Neural progenitor cell (in vitro differentiated cells): ENCODE measurements around the gene ME2. TPM values are rescaled to one million over a fixed set of nuclear protein-coding genes. Genes with fewer than 3 reads are reported as not detected.
"Not testable (repeated sequence)": the region's sequence is repeated elsewhere in the genome, so short reads cannot be mapped to it uniquely, and the experiment has no call there.

Source experiments
- DNase-seq: peaks from one replicate; pipeline ENCODE4 v3.0.0-alpha.2; 2016; ENCODE audit warnings: low spot score
- H2AFZ ChIP-seq: fragments of 200-600 bp; sonication (generic); replicated peaks from 2 replicates; pipeline ENCODE4 v1.6.1; 2016; ENCODE audit warnings: antibody characterized with exemption
- H3F3A ChIP-seq: fragments of 200-600 bp; sonication (generic); 2 replicates; pipeline ENCODE4 v1.6.1; 2016; ENCODE audit warnings: antibody characterized with exemption, low read depth
- H3K27ac ChIP-seq: fragments of 200-600 bp; sonication (generic); 2 replicates; pipeline ENCODE4 v1.5.1; 2016; ENCODE audit warnings: mild to moderate bottlenecking
- H3K27me3 ChIP-seq: fragments of 200-600 bp; sonication (generic); 2 replicates; pipeline ENCODE4 v1.6.1; 2016; ENCODE audit warnings: mild to moderate bottlenecking, moderate library complexity
- H3K36me3 ChIP-seq: fragments of 200-600 bp; sonication (generic); 2 replicates; pipeline ENCODE4 v1.5.1; 2016
- H3K4me1 ChIP-seq: fragments of 200-600 bp; sonication (generic); 2 replicates; pipeline ENCODE4 v1.6.1; 2016; ENCODE audit warnings: mixed run types
- H3K4me2 ChIP-seq: fragments of 200-600 bp; sonication (generic); 2 replicates; pipeline ENCODE4 v1.6.1; 2016
- H3K4me3 ChIP-seq: fragments of 200-600 bp; sonication (generic); 2 replicates; pipeline ENCODE4 v1.5.1; 2016
- H3K79me2 ChIP-seq: fragments of 200-600 bp; sonication (generic); 2 replicates; pipeline ENCODE4 v1.6.1; 2016; ENCODE audit warnings: low read depth
- H3K9ac ChIP-seq: fragments of 200-600 bp; sonication (generic); 2 replicates; pipeline ENCODE4 v1.6.1; 2016
- H3K9me3 ChIP-seq: fragments of 200-600 bp; sonication (generic); 2 replicates; pipeline ENCODE4 v1.5.1; 2016; ENCODE audit warnings: low read depth
- H4K20me1 ChIP-seq: fragments of 200-600 bp; sonication (generic); 2 replicates; pipeline ENCODE4 v1.6.1; 2016; ENCODE audit warnings: low read depth
- H3K27ac Mint-ChIP-seq: 3 replicates; pipeline ENCODE4 v1.8.0; 2021; ENCODE audit warnings: mixed read lengths
- H3K27me3 Mint-ChIP-seq: 2 replicates; pipeline ENCODE4 v1.8.0; 2022; ENCODE audit warnings: low read depth, mild to moderate bottlenecking, inconsistent platforms, moderate library complexity, mixed read lengths; ENCODE audit not compliant: insufficient read depth
- H3K36me3 Mint-ChIP-seq: 3 replicates; pipeline ENCODE4 v1.8.0; 2021; ENCODE audit warnings: mixed read lengths
- H3K4me1 Mint-ChIP-seq: 3 replicates; pipeline ENCODE4 v1.8.0; 2021; ENCODE audit warnings: mixed read lengths
- H3K4me3 Mint-ChIP-seq: 3 replicates; pipeline ENCODE4 v1.8.0; 2021; ENCODE audit warnings: mild to moderate bottlenecking, moderate library complexity, mixed read lengths
- H3K9me3 Mint-ChIP-seq: 3 replicates; pipeline ENCODE4 v1.8.0; 2020; ENCODE audit warnings: mixed read lengths
- EZH2 ChIP-seq: fragments of 200-600 bp; sonication (generic); IDR thresholded peaks from 2 replicates; pipeline ENCODE4 v1.6.1; 2017; ENCODE audit warnings: antibody characterized with exemption, mild to moderate bottlenecking, moderate library complexity
- EZH2phosphoT487 ChIP-seq: fragments of 200-600 bp; sonication (generic); IDR thresholded peaks from 2 replicates; pipeline ENCODE4 v1.6.1; 2017; ENCODE audit warnings: antibody characterized with exemption
- total RNA-seq: library from RNA; depleted of rRNA; stranded (reverse); fragments of >200 nt; gene quantifications from 2 replicates; pipeline ENCODE4 v1.2.3, GENCODE V29; 2015; ENCODE audit warnings: low replicate concordance
- TF ChIP-seq, protein P1 (sequence below): fragments of 200-600 bp; sonication (generic); IDR thresholded peaks from 2 replicates; pipeline ENCODE4 v1.5.1; 2017; ENCODE audit warnings: antibody characterized with exemption, mild to moderate bottlenecking

Gene ME2
- total RNA-seq, 1 donor from 2014 or later = 129 TPM

DNA sequence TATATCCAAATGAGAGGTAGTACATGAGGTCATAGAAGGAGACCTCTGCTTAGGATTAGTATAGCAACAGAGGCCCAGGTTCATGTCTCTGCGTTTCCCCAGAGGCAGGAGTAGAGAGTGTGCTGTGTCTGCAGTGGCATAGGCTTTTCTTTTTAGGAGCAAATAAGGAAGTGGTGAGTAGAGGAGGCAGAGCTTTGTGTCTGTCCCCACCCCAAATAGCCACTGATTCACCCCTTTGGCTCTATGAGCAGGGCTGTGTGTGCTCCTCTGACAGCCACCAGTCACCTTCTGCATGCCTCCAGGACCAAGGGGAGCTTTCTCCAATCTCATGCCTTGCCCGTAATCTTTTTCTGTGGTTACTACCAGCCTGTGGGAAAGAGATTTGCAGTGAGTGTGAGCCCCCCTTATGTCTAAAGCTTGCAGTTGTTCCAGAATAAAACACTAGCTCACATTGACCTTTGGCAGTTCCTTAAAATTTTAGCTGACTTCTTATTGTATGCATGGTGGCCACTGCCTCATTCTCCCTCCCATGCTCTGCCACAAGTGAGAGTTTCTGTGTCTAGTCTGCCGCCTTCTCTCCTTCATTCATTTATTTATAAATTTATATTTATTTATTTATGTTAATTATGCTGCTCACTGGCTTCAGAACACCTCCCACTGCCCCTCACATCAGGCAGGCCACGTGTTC is 65.5 kb downstream of the ME2 start:
- H4K20me1 ChIP-seq = no peaks in the 10 kb centered on the region
- Mint-ChIP-seq H3K9me3 (no peaks in the 10 kb centered on the region), H3K27ac (no peak overlapping the region), H3K4me3 (no peak overlapping the region), H3K36me3 (peaks cover 27% of the 10 kb centered on the region), H3K27me3 (peaks cover 2% of the 10 kb centered on the region), H3K4me1 (no peaks in the 10 kb centered on the region)
- no peaks in the 10 kb centered on the region for H3K79me2 ChIP-seq
- no peaks in the 10 kb centered on the region for H3K9me3 ChIP-seq
- no peak overlapping the region for H2AFZ ChIP-seq
- H3F3A ChIP-seq = no peaks in the 10 kb centered on the region
- H3K4me2 ChIP-seq = no peak overlapping the region
- no peak overlapping the region for H3K4me3 ChIP-seq
- no peak for DNase-seq
- no peak overlapping the region for H3K9ac ChIP-seq
- H3K27ac ChIP-seq = no peak overlapping the region
- H3K36me3 ChIP-seq = peaks cover 4% of the 10 kb centered on the region
- H3K27me3 ChIP-seq = no peaks in the 10 kb centered on the region
- H3K4me1 ChIP-seq = no peaks in the 10 kb centered on the region
- TF ChIP-seq, protein P1, sequence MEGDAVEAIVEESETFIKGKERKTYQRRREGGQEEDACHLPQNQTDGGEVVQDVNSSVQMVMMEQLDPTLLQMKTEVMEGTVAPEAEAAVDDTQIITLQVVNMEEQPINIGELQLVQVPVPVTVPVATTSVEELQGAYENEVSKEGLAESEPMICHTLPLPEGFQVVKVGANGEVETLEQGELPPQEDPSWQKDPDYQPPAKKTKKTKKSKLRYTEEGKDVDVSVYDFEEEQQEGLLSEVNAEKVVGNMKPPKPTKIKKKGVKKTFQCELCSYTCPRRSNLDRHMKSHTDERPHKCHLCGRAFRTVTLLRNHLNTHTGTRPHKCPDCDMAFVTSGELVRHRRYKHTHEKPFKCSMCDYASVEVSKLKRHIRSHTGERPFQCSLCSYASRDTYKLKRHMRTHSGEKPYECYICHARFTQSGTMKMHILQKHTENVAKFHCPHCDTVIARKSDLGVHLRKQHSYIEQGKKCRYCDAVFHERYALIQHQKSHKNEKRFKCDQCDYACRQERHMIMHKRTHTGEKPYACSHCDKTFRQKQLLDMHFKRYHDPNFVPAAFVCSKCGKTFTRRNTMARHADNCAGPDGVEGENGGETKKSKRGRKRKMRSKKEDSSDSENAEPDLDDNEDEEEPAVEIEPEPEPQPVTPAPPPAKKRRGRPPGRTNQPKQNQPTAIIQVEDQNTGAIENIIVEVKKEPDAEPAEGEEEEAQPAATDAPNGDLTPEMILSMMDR = no peak
- TF ChIP-seq EZH2 = no peak

DNA sequence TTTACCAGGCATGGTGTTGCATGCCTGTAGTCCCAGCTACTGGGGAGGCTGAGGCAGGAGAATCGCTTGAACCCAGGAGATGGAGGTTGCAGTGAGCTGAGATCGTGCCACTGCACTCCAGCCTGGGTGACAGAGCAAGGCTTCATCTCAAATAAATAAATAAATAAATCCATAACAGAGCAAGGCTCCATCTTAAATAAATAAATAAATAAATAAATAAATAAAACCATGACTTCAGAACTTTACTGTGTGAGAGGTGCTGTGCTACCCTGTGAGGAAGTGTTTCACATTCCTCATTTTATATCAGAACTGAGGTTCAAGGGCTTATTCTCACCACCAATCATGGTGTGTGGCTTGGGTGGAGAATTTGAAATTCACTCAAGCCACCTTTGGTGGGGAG is 67.0 kb downstream of the ME2 start:
- H3K36me3 Mint-ChIP-seq = peaks cover 24% of the 10 kb centered on the region
- H3K4me3 Mint-ChIP-seq, H3K27me3 ChIP-seq, H3K9ac ChIP-seq, H3K4me3 ChIP-seq, H4K20me1 ChIP-seq, H3K27ac Mint-ChIP-seq, H3K4me2 ChIP-seq, H3K79me2 ChIP-seq, H3F3A ChIP-seq, H3K27me3 Mint-ChIP-seq, DNase-seq, H3K4me1 ChIP-seq, H3K9me3 Mint-ChIP-seq, H3K4me1 Mint-ChIP-seq, H2AFZ ChIP-seq, H3K27ac ChIP-seq, H3K36me3 ChIP-seq, H3K9me3 ChIP-seq: not testable (repeated sequence)

DNA sequence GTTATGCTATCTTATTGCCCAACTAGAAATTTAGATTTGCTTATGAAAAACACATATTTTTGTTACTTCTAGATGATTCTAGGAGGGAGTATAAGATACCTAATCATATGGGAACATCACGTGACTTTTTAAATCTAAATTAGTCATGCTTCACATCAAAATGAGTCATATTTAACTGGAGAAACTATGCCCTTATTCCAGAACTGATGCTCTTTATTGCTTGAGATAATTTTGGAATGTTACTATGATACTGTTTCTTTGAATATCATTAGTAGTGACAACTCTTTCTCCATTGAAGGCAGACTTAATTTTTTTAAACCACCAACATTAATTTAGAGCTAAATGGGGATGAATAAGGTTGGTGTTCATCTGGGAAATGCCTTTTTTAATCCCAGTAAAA is 69.0 kb downstream of the ME2 start:
- H3K4me1 ChIP-seq = no peaks in the 10 kb centered on the region
- no peaks in the 10 kb centered on the region for H3K36me3 ChIP-seq
- no peaks in the 10 kb centered on the region for H3K79me2 ChIP-seq
- peaks cover 20% of the 10 kb centered on the region for H3K36me3 Mint-ChIP-seq
- peaks cover 3% of the 10 kb centered on the region for H3F3A ChIP-seq
- no peak overlapping the region for H3K4me2 ChIP-seq
- no peaks in the 10 kb centered on the region for H3K27me3 ChIP-seq
- H4K20me1 ChIP-seq = no peaks in the 10 kb centered on the region
- no peaks in the 10 kb centered on the region for H3K9me3 ChIP-seq
- H3K4me1 Mint-ChIP-seq = no peaks in the 10 kb centered on the region
- no peak overlapping the region for H3K4me3 ChIP-seq
- no peak overlapping the region for H3K9ac ChIP-seq
- no peak for DNase-seq
- H3K27ac Mint-ChIP-seq = no peak overlapping the region
- TF ChIP-seq EZH2 (no peak), EZH2phosphoT487 (no peak)
- TF ChIP-seq, protein P1 = no peak
- H3K9me3 Mint-ChIP-seq = no peaks in the 10 kb centered on the region
- no peak overlapping the region for H3K4me3 Mint-ChIP-seq
- peaks cover 4% of the 10 kb centered on the region for H3K27me3 Mint-ChIP-seq
- H3K27ac ChIP-seq = no peak overlapping the region
- H2AFZ ChIP-seq = no peak overlapping the region

DNA sequence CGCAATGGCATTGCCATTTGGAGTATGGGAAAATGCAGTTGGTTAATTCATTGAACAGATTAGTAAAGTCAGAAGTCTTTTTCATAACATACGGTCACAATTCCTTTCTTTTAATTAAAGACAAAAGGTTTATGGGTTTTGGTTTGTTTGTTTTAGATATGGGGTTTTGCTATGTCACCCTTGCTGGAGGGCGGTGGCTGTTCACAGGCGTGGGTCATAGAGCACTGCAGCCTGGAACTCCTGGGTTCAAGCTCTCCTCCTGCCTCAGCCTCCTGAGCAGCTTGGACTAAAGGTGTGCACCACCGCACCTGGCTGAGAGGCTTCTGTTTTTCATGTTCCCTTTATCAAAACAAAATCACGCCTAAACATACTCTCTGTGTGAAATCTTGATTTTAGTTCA is 70.3 kb downstream of the ME2 start:
- no peaks in the 10 kb centered on the region for H3K79me2 ChIP-seq
- no peaks in the 10 kb centered on the region for H3K9me3 ChIP-seq
- peaks cover 3% of the 10 kb centered on the region for H3F3A ChIP-seq
- H3K9me3 Mint-ChIP-seq = no peaks in the 10 kb centered on the region
- no peaks in the 10 kb centered on the region for H4K20me1 ChIP-seq
- H3K4me2 ChIP-seq = no peak overlapping the region
- H3K27me3 ChIP-seq = no peaks in the 10 kb centered on the region
- H2AFZ ChIP-seq = no peak overlapping the region
- peaks cover 17% of the 10 kb centered on the region for H3K36me3 Mint-ChIP-seq
- H3K36me3 ChIP-seq = no peaks in the 10 kb centered on the region
- H3K9ac ChIP-seq = no peak overlapping the region
- H3K27me3 Mint-ChIP-seq = peaks cover 2% of the 10 kb centered on the region
- no peak overlapping the region for H3K27ac ChIP-seq
- DNase-seq = no peak
- H3K27ac Mint-ChIP-seq = no peak overlapping the region
- H3K4me1 Mint-ChIP-seq = no peaks in the 10 kb centered on the region
- no peak overlapping the region for H3K4me3 Mint-ChIP-seq
- TF ChIP-seq, protein P1 = no peak
- no peaks in the 10 kb centered on the region for H3K4me1 ChIP-seq
- H3K4me3 ChIP-seq = no peak overlapping the region
